ENCODE results near the gene ZNRF2. TPM values are rescaled to one million over a fixed set of nuclear protein-coding genes. Genes with fewer than 3 reads are reported as not detected.
"Not testable (repeated sequence)": the region's sequence is repeated elsewhere in the genome, so short reads cannot be mapped to it uniquely, and the experiment has no call there.

Gene ZNRF2
- total RNA-seq, 1 experiment from 2014 or later: 19.9 TPM

DNA sequence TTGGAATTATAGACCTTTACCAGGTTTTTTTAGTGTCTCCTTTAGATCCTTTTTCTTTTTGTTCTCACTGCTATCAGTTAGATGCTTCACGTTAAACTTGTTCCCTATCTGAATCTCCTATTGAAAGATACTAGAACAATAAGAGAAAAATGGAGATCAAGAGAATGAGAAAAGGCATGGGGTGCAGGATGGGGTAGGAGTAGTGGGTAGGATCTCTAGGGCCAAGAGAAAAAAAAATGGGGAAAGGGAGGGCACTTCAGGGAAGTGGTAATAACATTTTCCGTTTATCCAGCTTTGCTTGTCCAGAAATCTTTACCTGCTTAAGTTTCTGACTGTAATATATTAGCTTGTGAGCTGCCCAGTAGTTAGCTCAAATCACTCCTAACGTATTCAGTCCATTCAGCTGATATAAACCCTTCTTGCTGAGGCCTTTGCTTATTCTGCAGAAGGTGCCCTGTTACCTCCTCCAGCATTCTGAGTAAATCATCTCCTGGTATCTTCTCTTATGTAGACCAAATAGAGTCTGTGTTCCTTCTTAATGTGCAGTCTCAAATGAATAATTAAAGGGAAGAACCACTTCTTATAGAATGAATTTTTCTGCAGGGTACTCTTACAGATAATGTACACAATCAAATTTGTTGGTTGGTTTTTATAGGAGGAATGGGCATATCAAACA is 69.7 kb downstream of the ZNRF2 start:
- DNase-seq (ENCODE audit: low read depth): no peak

DNA sequence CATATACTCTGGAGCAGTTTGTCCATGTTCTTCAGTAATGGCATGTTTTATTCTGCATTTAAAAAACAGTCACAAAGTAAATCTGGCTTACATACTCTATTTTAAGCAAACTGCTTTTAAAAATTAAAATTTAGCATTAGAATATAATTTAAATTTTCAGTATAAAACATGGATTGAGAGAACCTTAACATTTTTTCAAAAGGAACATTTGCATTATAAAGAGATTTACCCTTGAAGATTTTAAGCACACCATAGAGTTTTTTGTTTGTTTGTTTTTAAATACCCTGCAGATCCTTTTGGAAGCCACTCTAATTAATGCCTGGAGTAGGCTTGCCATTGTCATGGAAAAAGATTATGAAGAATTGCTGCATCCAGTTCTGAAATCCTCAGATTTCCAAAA is 70.4 kb downstream of the ZNRF2 start:
- DNase-seq (ENCODE audit: low read depth): no peak

DNA sequence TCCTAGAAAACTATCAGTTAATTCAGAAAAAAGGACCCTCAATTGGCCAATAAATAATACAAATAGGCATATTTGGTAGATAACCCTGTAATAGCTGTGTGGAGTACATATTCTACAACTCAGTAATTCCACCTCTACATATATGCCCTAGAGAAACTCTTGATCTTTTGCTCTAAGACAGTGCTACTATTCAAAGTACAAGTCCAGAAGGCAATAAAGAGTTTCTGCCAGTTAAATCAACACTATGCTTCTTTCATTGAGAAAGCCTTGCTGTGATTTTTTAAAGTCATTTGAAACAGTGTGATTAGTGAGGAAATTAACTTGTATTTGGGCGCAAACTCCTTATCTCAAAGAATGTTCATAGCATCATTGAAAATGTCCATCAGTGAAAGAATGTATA is 75.6 kb downstream of the ZNRF2 start:
- DNase-seq (ENCODE audit: low read depth): no peak

DNA sequence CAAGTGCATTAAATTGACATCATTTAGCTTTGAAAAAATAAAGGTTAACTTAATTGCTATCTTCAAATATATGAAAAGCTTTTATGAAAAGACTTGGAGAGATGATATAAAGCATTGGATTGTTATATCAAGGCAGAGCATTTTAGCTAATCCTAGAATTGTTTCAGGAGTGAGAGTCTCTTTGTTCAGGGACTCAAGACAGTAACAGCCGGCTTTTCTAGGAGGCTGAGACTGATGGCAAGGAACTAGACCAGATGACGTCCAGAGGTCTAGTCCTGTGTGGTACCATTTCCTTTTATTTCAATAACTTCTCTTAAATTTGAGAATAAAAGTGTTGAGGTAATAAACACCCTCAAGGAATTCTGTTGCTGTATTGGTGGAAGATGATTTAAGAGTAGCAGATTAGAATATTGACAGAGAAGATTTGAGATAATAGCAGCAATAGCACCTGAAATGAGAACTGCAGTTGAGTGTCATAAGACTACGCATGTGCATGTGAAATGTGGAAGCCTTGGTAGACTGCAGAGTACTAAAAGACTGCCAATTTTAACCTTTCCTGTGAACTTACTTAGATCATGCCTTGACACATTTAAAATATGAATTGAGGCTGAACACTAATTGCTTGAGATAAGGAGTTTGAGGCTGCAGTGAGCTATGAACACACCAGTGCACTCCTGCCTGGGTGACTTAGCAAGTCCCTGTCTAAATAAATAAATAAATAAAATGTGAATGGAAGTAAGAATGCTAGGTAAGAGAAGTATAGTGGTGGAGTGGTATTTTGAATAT is 79.6 kb downstream of the ZNRF2 start:
- no peak for DNase-seq (ENCODE audit: low read depth)

DNA sequence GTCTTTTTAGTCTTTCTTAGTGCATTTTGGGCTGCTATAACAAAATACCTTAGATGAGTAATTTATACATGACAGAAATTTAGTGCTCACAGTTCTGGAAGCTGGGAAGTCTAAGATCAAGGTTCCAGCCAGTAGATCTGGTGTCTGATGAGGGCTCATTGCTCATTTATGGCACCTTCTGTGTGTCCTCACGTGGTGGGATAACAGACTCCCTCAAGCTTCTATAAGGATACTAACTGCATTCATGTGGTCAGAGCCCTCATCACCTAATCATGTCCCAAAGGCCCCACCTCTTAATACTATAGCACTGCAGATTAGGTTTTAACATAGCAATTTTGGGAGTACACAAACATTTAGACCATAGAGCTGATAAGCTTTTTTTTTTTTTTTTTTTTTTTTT is 80.4 kb downstream of the ZNRF2 start:
- DNase-seq (ENCODE audit: low read depth): no peak

DNA sequence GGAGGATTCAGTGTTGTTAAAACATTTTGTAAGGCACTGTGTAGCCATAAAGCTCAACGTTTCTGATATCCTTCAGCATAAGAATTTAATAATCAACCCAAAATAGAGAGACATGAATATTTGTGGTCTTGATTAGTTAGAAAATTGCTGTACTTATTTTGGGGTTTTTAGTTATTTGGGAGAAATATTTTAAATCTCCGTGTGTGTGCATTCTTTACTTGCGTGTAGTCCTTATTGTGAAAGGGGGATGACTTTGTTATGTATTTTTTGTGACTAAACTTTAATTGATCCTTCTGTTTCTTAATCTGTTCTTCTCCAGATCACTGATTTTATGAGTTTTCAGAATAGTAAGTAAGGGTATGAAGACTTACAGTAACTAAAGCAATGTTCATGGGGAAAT is 81.2 kb downstream of the ZNRF2 start:
- DNase-seq (ENCODE audit: low read depth): no peak

DNA sequence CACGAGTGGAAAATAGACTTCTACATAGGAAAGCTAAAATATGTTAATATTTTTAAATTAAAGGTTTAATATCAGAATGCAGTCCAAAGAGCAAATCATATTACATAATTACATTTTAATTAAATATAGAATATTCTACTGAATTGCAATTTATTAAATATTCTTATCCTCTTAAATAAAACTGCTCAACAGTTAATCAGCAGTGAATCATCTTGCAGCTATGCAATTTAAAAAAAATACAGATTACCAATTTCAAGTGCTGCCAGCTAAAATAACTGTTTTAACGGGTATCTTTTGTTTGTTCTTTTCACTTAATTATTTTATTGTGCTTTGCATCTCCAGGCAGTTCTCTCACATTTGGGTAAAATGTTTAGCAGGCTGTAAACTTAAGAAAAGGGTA is 82.2 kb downstream of the ZNRF2 start:
- no peak for DNase-seq (ENCODE audit: low read depth)

DNA sequence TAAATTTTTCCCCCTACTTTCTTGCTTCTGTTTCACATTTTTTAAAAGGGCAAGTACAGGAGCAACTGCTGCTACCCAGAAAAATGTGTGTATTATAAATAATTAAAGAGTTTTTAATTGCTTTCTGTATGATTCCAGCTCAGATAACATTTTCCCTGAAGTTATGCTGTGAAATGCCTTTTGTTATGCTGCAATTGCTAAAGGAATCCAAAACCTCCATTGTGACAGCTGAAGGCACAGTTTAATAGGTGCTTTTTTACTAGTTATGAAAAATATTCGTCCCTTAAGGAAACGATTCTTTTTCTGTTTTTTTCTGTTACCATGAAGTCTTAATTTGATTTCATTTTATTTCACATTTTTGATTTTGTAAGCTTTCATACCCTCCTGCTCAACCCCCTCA is 83.2 kb downstream of the ZNRF2 start:
- DNase-seq (ENCODE audit: low read depth): no peak

DNA sequence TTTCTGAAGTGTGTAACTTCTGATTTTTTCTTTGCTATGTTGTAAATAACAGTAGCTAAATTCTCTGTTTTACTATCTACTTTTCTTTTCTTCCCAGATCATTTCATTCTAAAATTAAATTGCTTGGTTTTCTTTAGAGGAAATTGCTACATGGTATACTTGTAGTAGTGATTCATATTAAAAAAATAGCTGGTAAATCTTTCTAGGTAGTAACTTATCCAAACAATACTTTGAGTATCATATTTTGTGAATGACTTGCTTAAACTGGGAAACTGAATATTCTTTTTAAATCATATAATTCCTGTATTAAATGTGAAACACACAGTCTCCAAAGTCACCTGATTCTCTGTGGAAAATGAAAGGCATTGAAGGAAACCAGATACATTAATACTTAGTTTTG is 85.5 kb downstream of the ZNRF2 start:
- no peak for DNase-seq (ENCODE audit: low read depth)

DNA sequence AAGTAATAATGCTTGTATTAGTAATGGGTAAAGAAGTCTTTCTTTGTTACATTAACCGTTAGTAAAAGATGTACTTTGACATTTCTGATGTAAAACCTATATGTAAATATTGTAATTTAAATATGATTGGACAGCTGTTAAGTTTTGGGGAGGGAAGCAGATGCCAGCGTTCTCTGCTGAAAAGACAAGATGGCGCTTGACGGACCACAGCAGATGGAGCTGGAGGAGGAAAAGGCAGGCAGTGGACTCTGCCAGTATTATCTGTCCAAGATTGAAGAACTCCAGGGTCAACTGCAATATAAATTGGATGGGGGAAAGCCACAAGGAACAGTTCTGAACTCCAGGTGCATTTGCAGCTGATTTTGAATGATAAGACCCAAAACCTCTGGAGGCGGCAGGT is 86.9 kb downstream of the ZNRF2 start:
- DNase-seq (ENCODE audit: low read depth): no peak

DNA sequence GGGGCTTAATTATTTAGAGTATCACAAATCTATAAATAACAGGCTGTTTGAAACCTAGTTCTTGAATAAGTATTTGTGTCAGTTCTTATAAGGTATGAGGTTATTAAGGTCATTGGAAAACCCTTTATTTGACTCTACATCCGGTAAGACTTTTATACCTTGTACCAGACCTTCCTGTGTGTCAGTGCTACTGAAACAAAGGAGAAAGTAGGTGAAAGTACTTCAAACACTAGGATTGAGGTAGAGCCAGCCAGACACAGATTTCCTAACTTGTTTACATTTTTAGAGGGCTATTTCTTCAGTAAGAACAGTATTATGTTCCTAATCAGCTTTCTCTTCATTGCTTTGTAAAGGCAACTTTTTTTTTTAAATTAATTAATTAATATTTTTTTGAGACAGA is 93.9 kb downstream of the ZNRF2 start:
- no peak for DNase-seq (ENCODE audit: low read depth)

DNA sequence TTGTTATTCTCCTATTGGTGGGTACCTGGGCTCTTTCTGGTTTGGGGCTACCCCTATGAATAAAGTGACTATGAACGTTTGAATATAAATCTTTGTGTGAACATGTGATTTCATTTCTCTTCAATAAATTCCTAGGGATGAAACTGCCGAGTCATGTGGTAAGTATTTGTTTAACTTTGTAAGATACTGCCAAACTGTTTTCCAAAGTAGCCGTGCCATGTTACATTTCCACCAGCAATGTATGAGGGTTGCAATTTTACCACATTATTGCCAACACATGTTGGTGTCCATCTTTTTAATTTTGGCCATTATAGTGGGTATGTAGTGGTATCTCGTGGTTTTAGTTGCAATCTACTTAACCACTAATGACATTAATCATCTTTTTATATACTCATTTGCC is 94.7 kb downstream of the ZNRF2 start:
- DNase-seq (ENCODE audit: low read depth): no peak

DNA sequence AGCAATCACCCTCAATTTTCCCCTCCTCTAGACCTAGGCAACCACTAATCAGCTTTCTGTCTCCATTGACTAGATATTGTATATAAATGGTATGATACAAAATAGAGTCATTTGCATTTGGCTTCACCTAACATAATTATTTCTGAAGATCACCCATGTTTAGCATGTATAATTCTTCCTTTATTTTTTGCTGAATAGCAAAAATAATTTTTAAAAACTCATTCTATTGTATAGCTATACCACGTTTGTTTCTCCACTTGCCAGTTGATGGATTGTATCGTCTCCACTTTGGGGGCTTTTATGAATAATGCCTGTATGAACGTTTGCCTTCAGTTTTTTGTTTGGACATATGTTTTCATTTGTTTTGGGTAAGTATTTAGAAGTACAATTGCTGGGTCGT is 95.3 kb downstream of the ZNRF2 start:
- no peak for DNase-seq (ENCODE audit: low read depth)

DNA sequence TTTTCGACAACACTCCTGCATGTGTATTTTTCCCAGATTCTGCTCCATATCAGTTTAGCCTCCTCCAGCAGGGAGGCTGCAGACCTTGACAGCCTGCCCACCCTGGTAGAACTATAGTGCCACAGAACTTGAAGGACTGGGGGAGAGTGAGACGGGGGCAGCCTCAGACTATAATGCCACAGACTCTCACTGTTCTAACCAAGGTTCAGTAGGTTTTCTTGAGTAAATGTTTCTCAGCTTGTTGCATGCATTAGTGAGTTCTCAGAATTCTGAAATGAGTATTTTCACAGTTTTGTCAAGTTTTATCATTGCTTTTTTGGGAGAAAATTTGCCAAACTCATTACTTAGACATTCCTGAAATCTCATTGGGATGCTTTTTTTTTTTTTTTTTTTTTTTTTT is 95.9 kb downstream of the ZNRF2 start:
- no peak for DNase-seq (ENCODE audit: low read depth)

DNA sequence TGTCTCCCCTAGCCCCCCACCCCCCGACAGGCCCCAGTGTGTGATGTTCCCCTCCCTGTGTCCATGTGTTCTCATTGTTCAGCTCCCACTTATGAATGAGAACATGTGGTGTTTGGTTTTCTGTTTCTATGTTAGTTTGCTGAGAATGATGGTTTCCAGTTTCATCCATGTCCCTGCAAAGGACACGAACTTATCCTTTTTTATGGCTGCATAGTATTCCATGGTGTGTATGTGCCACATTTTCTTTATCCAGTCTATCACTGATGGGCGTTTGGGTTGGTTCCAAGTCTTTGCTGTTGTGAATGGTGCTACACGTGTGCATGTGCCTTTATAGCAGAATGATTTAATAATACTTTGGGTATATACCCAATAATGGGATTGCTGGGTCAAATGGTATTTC is 96.4 kb downstream of the ZNRF2 start:
- not testable (repeated sequence) for DNase-seq (ENCODE audit: low read depth)

DNA sequence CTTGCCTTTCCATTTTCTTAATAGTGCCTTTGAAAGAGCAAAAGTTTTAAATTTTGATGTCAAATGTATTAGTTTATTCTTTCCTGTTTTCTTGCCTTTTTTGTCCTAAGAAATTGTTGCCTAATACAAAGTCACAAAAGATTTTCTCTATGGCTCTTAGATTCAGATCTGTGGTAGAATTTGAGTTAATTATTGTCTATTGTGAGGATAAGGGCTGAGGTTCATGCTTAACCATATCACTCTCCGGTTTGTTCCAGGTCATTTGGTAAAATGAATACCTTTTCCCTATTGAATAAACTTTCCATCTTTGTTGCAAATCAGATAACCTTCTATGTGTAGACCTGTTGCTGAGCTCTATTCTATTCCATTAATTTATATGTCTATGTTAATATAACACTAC is 98.2 kb downstream of the ZNRF2 start:
- DNase-seq (ENCODE audit: low read depth): no peak

DNA sequence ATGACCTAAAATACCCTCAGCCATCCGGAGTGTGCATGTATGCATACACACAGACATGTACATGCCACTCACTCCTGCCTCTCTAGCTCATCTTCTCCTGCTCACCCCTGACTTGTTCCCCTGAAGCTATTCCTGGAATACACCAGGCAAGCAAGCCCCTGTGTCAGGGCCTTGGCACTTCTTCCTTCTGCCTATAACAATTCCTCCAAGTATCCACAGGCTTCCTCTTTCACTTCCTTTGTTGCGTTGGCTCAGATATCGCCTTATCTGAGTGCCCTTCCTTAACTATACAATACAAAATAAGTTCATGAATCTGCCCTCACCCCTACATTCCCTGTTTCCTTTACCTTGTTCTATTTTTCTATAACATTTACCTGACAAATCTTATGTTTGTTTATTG is 105.4 kb downstream of the ZNRF2 start:
- no peak for DNase-seq (ENCODE audit: low read depth)

DNA sequence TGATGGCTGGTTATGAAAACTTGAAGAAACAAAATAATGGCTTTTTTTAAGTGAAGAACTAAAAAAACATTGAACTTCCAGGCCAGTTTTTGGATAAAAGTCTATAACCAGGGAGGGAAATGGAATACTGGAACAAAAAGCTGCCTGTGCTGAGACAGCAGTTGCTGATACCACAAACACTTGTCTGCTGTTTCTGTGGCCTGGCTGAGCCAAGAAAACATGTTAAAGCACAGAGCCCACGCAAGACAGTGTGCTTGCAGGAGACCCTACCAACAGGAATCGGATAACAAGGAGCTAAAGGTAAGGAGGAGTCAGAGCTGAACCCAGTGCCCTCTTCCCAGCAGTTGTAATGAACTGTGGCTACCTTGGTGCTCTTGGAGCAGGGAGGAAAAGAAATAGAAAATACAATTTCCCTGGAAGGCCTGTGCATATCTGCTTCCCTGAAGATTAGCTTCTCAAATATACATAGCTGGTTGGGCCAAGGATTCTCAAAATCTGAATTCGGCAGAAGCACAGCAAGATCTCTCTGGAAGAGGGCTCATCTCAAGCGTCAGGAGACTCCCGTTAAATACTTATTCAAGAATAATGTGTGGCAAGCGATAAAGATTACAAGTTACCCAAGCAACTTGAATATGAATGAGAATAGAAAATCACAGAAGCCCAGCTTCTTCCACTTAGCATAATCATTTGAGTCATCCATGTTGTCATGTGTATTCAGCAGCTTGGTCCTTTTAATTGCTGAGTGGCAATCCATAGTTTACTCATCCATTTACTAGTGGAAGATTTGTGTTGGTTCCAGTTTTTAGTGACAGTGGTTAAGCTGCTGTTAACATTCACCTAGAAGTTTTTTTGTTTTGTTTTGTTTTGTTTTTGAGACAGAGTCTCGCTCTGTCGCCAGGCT is 106.6 kb downstream of the ZNRF2 start:
- no peak for DNase-seq (ENCODE audit: low read depth)

DNA sequence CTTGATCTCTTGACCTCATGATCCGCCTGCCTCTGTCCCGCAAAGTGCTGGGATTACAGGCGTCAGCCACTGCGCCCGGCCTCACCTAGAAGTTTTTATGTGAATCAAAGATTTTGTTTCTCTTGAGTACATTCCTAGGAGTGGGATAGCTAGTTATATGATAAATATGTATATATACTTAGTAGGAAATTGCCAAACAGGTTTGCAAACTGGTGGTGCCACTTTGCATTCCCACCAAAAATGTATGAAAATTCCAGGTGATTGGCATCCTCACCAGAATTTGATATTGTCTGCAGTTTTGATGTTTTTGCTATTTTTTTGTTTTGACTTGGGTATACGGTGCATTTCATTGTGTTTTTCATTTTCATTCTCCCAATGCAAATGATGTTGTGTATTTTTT is 107.4 kb downstream of the ZNRF2 start:
- DNase-seq (ENCODE audit: low read depth): no peak

DNA sequence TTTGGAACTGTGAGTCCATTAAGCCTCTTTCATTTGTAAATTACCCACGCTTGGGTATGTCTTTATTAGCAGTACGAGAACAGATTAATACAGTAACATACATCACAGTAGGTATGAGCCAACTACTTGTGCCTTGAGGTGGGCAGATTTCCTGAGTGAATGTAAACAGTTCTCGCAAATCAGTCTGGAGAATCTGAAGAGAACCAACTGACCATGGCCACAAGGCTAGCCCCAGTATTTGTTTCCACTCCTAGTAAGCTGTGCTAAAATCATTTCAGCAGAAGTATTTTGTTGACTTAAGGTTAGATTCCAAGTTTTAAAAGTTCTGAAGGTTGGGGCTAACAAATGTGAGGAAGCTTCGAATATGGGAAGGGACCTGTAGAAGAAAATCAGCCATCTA is 111.3 kb downstream of the ZNRF2 start:
- DNase-seq (ENCODE audit: low read depth): no peak

DNA sequence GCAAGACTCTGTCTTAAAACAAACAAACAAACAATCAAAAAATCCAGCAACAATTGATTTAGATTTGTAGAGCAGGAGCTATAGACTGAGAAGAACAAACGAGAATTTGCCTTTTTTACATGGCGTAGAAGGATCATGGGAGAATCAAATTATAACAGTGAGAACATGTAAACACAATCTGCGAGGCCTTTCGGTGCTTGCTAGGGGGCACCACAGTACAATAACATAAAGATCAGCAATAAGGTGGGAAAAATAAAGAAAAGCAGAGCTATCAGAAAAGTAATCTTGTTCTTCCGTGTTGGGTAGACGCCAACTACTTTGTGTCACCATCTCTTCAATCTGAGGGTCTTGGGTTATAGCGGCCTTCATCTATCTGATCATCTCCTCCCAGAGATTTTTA is 112.0 kb downstream of the ZNRF2 start:
- no peak for DNase-seq (ENCODE audit: low read depth)

DNA sequence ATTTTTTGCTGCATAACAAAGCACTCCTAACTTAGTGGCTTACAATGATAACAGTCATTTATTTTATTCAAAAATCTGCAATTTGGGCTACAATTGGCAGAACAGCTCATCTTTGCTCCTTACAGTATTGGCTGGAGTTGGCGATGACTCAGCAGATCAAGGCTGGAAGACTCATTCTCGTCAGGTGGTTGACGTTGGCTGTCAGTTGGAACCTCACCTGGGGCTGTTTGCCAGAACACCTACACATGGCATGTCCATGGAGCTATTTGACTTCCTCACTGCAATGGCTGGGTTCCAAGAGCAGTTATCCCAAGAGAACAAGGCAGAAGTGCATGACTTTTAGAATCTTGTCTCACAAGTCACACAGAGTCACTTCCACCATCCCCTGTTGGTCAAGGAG is 119.1 kb downstream of the ZNRF2 start:
- DNase-seq (ENCODE audit: low read depth): no peak

DNA sequence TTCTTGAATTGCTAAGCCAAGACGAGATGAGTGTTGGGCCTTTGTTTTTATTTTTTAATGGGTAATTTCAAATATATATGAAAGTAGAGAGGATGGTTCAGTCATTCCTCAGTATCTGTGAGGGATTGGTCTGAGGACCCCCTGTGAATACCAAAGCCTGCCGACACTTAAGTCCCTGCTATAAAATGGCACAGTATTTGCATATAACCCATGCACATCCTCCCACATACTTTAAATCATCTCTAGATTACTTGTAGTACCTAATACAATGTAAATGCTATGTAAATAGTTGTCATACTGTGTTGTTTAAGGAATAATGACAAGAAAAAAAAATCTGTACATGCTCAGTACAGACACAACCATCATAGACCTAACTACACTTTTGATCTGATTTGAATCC is 120.8 kb downstream of the ZNRF2 start:
- no peak for DNase-seq (ENCODE audit: low read depth)
